HPDE6-E6E7 (cell line): ENCODE measurements around the gene TSPAN1.
"Not testable (repeated sequence)": the region's sequence is repeated elsewhere in the genome, so short reads cannot be mapped to it uniquely, and the experiment has no call there.

Source experiments
- DNase-seq: peaks from one replicate; pipeline ENCODE4 v3.0.0; 2011; ENCODE audit warnings: missing footprints; ENCODE audit errors: extremely low spot score

The TSPAN1 gene

DNA sequence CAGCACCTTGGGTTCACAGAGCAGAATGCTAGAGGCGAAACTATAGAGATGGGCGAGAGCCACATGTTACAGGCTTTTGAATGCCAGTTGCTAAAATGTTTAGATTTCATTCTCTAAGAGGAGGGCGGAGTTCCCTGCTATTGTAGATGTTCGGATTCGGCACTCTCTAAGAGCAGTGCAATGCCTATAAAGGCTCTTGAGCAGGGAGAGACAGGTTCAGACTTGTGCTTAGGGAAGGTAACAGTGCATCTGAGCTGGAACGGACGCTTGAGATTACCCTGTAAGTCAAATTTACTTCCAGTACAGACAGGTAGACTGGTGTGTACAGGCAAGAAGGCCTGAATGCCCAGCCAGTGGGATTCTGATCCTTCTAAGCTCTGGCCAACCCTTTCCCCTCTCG, 43.6 kb downstream of the TSPAN1 start:
- DNase-seq, result peak; percentile 81

DNA sequence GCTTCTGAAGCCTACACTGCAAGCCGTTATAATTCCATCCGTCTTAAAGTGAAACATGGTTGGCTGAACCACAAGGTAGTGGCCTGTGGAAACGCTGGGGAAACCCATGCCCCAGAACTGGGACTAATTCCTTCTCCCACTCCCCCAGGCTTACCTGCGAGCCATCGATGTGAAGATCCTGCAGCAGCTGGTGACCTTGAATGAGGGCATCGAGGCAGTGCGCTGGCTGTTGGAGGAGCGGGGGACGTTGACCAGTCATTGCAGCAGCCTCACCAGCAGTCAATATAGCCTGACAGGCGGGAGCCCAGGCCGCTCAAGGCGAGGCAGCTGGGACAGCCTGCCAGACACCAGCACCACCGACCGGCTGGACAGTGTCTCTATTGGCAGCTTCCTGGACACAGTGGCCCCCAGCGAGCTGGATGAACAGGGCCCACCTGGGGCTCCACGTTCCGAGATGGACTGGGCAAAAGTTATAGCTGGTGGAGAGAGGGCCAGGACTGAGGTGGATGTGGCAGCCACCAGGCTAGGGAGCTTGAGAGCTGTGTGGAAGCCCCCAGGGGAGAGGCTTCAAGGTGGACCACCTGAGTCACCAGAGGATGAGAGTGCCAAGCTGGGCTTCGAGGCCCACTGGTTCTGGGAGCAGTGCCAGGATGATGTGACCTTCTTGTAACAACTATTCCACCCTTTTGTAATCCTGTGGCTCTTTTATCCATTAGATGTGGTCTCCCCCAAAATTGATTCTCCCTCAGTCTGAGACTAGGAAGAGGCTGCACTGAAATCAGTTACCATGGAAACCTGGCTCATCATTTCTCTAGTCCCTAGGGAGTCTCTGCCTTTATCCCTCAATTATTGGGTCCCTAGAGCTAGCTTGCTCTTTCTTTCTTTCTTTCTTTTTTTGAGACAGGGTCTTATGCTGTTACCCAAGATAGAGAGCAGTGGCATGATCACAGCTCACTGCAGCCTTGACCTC, 44.9 kb downstream of the TSPAN1 start:
- DNase-seq, result no peak

DNA sequence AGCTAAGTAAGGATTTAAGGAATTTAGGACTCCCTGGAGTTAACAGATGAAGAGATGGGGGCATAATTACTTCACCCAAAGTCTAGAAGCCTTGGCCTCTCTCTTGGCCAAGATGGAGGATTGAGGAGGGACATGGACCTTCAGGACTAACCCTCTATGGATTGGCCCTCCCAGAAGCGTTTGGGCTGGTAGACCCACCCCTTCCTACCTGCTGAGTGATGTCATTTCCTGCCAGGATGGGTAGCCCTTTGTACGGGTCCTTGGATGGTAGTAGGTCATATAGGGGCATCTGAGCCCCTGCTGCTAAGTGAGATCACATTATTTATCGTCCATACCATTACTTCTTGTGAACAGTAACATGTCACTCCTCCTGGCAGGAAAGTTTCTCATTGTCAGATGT, 45.9 kb downstream of the TSPAN1 start:
- no peak for DNase-seq

DNA sequence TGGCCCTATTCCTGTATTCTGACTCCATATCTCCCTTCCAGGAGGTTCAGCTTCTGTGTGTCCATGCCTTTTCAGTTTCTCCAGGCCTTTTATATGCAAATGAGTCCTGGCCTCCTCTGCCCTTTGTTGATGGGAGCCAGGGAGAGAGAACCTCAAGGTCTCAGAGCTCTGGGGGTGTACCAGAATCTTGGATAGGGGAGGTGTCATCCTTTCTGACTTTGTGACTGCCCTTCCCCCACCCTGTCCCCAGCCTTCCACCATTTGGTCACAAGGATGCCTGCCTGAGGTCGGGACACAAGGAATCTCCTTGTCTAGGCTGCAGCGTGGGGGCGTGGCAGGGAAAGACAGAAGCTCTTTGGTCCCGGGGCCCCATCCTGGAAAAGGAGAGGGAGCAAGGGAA, 46.9 kb downstream of the TSPAN1 start:
- no peak for DNase-seq

DNA sequence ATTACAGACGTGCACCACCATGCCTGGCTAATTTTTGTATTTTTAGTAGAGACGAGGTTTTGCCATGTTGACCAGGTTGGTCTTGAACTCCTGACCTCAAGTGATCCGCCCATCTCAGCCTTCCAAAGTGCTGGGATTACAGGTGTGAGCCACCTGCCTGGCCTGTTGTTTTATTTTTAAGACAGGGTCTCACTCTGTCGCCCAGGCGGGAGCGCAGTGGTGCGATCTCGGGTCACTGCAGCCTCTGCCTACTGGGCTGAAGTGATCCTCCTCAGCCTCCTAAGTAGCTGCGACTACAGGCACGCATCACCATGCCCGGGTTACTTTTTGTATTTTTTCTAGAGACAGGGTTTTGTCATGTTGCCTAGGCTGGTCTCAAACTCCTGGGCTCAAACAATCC, 48.2 kb downstream of the TSPAN1 start:
- DNase-seq, result not testable (repeated sequence)

DNA sequence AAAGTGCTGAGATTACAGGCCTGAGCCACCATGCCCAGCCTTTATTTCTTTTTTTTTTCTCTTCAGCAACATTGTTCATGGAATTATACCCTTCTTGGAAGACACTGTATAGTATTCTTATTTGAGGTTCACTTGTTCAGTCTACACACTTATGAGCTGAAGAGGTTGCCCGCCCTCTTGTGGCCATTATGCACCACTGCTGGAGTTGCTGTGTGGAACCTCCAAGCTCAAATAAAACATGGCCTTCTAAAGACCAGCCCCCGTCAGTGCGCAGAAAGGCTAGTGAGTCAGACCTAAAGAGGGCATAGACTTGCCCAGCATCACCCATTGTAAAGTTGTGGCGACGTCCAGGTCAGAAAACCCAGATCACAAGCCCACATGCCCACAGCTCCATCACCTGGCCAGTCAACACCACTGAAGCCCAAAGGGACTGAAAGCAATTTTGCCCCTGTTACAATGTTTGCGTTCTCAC, 48.6 kb downstream of the TSPAN1 start:
- DNase-seq, result peak; percentile 77

DNA sequence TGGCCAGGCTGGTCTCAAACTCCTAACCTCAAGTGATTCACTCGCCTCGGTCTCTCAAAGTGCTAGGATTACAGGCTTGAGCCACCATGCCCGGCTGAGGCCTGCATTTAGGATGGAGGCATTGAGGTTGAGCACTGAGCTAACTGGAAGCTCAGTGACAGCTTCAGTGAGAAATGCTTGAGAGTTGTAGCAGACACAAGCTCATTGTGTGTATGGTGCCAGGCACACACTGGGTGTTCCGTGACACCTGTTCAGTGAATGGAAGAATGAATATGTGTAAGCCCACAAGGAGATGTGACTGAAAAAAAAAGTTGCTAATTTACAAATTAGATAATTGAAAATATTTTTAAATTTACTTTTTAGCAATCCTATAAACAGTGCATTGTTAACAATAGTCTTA, 50.1 kb downstream of the TSPAN1 start:
- no peak for DNase-seq

DNA sequence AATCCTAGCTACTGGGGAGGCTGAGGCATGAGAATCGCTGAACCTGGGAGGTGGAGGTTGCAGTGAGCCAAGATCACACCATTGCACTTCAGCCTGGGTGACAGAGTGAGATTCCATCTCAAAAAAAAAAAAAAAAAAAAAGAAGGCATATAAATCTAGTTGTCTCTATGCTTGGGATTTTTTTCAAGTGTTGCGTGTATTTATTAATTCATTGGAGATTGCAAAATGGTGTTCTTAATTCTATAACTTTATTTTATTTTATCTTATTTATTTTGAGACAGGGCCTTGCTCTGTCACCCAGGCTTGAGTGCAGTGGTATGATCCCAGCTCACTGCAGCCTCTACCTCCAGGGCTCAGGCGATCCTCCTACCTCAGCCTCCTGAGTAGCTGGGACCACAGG, 56.3 kb downstream of the TSPAN1 start:
- DNase-seq, result not testable (repeated sequence)
